Body of pancreas (tissue), 4 donors: ENCODE results near the gene SERAC1.

Experiments used
- POLR2A ChIP-seq, 3 donors: fragments of 450-650 bp; IDR thresholded peaks; one replicate each; pipeline ENCODE4 v1.6.1; 2016; ENCODE audit warnings: antibody characterized with exemption in 3 of 3, mild to moderate bottlenecking in 2 of 3
- TF ChIP-seq, protein P1 (sequence below), 7 experiments: fragments of 450-650 bp in 4 of 7; fragments of 200-600 bp in 3 of 7; sonication (generic) in 3 of 7; IDR thresholded peaks; one replicate each; pipeline ENCODE4 v1.5.1; 2016 to 2019; ENCODE audit warnings: antibody characterized with exemption in 7 of 7

DNA sequence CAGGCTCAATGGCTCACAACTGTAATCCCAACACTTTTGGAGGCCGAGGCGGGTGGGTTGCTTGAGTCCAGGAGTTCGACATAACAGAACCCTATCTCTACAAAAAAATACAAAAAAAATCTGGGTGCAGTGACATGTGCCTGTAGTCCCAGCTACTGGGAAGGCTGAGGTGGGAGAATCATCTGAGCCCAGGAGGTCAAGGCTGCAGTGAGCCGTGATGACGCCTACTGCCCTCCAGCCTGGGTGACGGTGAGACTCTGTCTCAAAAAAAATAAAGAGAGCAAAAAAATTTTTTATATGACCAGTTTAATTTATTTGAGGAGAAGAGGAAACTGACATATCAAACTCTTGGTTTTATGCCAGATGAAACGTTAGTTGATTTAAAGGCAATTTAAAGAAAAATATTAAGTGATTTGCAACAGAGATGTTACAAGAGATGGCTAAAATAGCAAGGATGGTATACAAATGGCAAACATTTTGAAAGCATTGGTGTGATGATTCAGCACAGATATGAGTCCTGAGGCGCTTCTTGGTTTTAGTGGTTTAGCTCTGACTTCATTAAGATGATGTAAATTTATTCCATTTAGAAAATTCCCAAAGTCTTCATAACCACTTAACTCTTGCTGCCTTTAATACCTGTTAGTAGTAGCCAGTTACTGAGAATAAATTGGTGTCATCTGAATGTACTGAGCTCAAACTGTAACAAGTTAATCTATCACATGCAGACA, 17.8 kb upstream of the SERAC1 start:
- TF ChIP-seq, protein P1, sequence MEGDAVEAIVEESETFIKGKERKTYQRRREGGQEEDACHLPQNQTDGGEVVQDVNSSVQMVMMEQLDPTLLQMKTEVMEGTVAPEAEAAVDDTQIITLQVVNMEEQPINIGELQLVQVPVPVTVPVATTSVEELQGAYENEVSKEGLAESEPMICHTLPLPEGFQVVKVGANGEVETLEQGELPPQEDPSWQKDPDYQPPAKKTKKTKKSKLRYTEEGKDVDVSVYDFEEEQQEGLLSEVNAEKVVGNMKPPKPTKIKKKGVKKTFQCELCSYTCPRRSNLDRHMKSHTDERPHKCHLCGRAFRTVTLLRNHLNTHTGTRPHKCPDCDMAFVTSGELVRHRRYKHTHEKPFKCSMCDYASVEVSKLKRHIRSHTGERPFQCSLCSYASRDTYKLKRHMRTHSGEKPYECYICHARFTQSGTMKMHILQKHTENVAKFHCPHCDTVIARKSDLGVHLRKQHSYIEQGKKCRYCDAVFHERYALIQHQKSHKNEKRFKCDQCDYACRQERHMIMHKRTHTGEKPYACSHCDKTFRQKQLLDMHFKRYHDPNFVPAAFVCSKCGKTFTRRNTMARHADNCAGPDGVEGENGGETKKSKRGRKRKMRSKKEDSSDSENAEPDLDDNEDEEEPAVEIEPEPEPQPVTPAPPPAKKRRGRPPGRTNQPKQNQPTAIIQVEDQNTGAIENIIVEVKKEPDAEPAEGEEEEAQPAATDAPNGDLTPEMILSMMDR (IDR thresholded peaks at IDR 0.05), result no peak
- TF ChIP-seq POLR2A (IDR thresholded peaks at IDR 0.05), result no peak
